Pancreas (tissue), 10 donors: ENCODE results near the gene MYBPH. TPM values are rescaled to one million over a fixed set of nuclear protein-coding genes. Genes with fewer than 3 reads are reported as not detected.

Experiments
- ATAC-seq, 4 donors: fragments of 200-7000 bp; cut with Tn5 transposase; one replicate each; pipeline versions ENCODE4 v1.8.0 to v1.9.1; 2020; ENCODE audit warnings: mild to moderate bottlenecking in 4 of 4, moderate library complexity in 4 of 4
- DNase-seq, 6 donors: peaks; one replicate each; pipeline ENCODE4 v3.0.0-alpha.2; 2020
- FAIRE-seq: peaks from 2 replicates; lab custom pipeline; 2012; peaks lifted over from hg19 to GRCh38; lab: Jason Lieb, UNC
- H3K27ac ChIP-seq, 4 donors: fragments of 200-600 bp; sonication (generic); 1 replicate in 3 of 4; 2 replicates in 1 of 4; pipeline versions ENCODE4 v1.5.0 to v1.8.0; 2020
- H3K27me3 ChIP-seq, 4 donors: fragments of 200-600 bp; one replicate each; pipeline ENCODE4 v1.8.0; 2021
- H3K36me3 ChIP-seq, 3 donors: fragments of 200-600 bp; sonication (generic) in 1 of 3; one replicate each; pipeline versions ENCODE4 v1.5.0 to v1.8.0; 2020 to 2021
- H3K4me1 ChIP-seq, 3 donors: fragments of 200-600 bp; one replicate each; pipeline ENCODE4 v1.8.0; 2021
- H3K4me3 ChIP-seq, 4 donors: fragments of 200-600 bp; sonication (generic) in 2 of 4; one replicate each; pipeline versions ENCODE4 v1.5.0 to v1.8.0; 2020 to 2021
- H3K9me3 ChIP-seq, 4 donors: fragments of 200-600 bp; one replicate each; pipeline ENCODE4 v1.8.0; 2021
- WGBS, 2 donors: extraction: QIAGEN DNeasy Blood & Tissue Kit; methylation state at CpG; one replicate each; pipeline ENCODE4 v1.1.7; 2013; 5-methylcytosine and 5-hydroxymethylcytosine counted together
- intact Hi-C, 3 donors: fragments of 100-400 bp; cut with DNase I; formaldehyde crosslinking; loops; one replicate each; pipeline versions ENCODE4 v1.11.1 to v1.14.2; 2022
- polyA plus RNA-seq, 2 donors: library from polyadenylated mRNA; stranded (reverse); fragments of 200-250 nt; gene quantifications; one replicate each; pipeline ENCODE4 v1.2.3, GENCODE V29; 2013
- total RNA-seq, 6 donors: library from RNA; stranded (reverse); fragmentation: NEBNext Ultra II Directional in 4 of 6; extraction: Animal tissue kit (Norgen Biotek cat#: 25700) in 4 of 6; gene quantifications; one replicate each; pipeline versions ENCODE4 v1.2.1 to v1.2.4, GENCODE V29; 2021 to 2023
- TF ChIP-seq, protein P1 (sequence below), 4 donors: fragments of 200-600 bp; sonication (generic) in 3 of 4; IDR thresholded peaks; one replicate each; pipeline versions ENCODE4 v1.5.0 to v1.8.0; 2021; ENCODE audit warnings: antibody characterized with exemption in 4 of 4
- donor health status: healthy with polysubstance abuse.
- donor health status: DM: no; HTN: no; CAD: no; lungs with moderate emphysema.
- donor health status: DM: no; HTN: no; CAD: no.
- donor health status: control.
- donor health status: control.
- donor health status: Bipolar disorder and iron deficiency.
- donor health status: DM: yes; HTN: yes; CAD: no.
- donor health status: DM: no; HTN: no; CAD: no.
- donor health status: DM: no; HTN: no; CAD: no.
- donor health status: DM: yes; HTN: yes; CAD: no.

The MYBPH gene
- total and polyA plus RNA-seq, 8 donors, result not detected

DNA sequence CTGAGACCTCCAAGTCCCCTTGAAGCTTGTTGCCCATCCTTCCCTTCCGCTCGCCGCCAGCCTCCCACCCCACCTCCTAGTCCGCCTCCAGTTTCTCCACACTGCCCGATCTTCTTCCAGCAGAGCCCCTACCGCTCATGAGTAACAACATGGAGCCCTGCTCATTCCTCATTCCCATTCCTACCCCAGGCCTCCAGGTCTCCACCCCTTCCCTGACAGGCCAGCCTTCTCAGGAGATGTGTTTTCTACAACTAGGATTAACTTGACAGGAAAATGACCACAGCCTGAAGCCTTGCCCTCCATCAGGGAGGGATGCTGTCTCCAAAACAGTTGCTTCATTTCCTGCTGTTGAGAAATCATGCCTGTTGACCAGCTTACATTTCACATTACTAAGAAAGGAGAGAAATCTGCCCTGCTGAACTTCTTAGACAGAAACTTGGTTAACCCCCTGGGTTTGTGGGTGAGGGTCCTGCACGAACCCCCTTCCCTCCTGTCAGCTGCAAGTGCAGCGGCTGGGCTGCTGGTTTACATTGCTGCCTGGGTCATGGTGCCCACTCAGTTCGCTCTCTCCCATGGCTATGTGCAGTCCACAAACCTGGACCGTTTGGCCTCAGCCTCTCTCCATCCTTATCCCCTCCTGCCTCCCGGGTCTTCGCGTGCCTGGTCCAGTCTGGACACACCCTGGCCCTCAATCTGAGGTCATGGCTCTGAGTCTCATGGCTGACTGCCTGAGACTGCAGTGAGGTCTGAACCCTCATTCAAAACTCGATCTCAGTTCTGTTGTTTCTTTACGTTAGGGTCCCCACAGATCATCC lies 27.0 kb upstream of the MYBPH start:
- peak in 2 of 6 donors; percentile 24 to 48 for DNase-seq

DNA sequence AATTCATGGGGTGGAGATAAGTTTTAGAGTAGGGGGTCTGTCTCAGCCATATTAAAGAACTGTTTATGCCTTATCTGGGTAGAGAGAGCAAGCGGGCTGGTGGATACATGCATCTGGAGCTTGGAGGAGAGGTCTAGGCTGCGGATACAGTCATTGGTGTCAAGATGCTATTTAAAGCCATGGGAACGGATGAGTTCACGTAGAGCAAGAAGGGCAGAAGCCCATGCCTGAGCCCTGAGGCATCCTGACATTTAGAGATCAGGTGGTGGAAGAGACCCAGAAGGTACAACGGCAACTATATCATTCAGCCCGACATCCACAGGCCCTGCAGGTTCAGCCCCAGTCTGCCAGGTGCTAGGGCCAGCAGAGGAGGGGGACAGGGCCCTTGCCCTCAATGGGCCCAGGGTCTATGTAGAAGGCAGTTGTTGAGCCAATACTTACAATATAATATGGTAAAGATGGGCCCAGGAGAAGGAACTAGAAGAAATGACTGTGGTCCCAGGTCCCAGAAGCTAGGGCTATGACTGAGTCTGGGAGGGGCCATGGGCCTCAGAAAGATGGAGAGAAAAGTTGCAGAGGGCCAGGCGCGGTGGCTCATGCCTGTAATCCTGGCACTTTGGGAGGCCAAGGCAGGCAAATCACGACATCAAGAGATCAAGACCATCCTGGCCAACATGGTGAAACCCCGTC lies 26.0 kb upstream of the MYBPH start:
- intact Hi-C loops, result no loop called here
- TF ChIP-seq, protein P1, sequence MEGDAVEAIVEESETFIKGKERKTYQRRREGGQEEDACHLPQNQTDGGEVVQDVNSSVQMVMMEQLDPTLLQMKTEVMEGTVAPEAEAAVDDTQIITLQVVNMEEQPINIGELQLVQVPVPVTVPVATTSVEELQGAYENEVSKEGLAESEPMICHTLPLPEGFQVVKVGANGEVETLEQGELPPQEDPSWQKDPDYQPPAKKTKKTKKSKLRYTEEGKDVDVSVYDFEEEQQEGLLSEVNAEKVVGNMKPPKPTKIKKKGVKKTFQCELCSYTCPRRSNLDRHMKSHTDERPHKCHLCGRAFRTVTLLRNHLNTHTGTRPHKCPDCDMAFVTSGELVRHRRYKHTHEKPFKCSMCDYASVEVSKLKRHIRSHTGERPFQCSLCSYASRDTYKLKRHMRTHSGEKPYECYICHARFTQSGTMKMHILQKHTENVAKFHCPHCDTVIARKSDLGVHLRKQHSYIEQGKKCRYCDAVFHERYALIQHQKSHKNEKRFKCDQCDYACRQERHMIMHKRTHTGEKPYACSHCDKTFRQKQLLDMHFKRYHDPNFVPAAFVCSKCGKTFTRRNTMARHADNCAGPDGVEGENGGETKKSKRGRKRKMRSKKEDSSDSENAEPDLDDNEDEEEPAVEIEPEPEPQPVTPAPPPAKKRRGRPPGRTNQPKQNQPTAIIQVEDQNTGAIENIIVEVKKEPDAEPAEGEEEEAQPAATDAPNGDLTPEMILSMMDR (IDR thresholded peaks at IDR 0.05), result no peak
- WGBS, 2 donors, result 77 to 88% methylated on average over 10 of the region's 10 CpGs
- no peak for ATAC-seq
- Histone ChIP-seq H3K4me1 (no peaks in the 10 kb centered on the region), H3K36me3 (no peaks in the 10 kb centered on the region), H3K27ac (no peak overlapping the region), H3K9me3 (no peaks in the 10 kb centered on the region), H3K4me3 (no peak overlapping the region), H3K27me3 (no peaks in the 10 kb centered on the region)
- peak in 1 of 6 donors; percentile 19 for DNase-seq
- FAIRE-seq, result no peak

More for the DNA sequence above, 27.0 kb upstream of the MYBPH start:
- FAIRE-seq, result no peak
- no peaks in the 10 kb centered on the region for H3K36me3 ChIP-seq
- H3K4me3 ChIP-seq, result no peak overlapping the region
- intact Hi-C loops, result no loop called here
- H3K9me3 ChIP-seq, result no peaks in the 10 kb centered on the region
- ATAC-seq, result peak in 3 of 4 donors; percentile 60 to 74 (median 69)
- peak overlapping the region in 1 of 4 donors; percentile 4 for H3K27ac ChIP-seq
- no peaks in the 10 kb centered on the region for H3K4me1 ChIP-seq
- WGBS, 2 donors, result 80 to 85% methylated on average over 15 of the region's 15 CpGs
- no peaks in the 10 kb centered on the region for H3K27me3 ChIP-seq
- TF ChIP-seq, protein P1 (IDR thresholded peaks at IDR 0.05), result no peak

DNA sequence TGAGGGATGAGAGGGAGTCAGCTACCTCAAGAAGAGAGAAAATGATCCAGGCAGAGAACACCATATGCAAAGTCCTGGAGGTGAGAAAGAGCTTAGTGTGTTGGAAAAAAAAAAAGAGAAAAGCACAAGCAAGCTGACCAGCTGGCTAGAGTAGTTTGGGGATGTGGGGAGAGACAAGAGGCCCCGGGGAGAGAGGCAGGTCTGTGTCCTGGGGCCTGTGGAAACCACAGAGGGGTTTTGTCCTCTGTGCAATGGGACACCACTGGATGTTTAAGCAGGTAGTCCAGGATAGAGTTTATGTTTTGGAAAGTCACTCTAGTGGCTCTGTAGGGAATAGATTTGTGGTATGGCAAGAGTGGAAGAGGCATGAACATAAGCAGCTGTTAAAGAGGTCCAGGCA lies 25.3 kb upstream of the MYBPH start:
- Histone ChIP-seq H3K27me3 (no peaks in the 10 kb centered on the region), H3K4me1 (no peaks in the 10 kb centered on the region), H3K4me3 (no peak overlapping the region), H3K36me3 (no peaks in the 10 kb centered on the region), H3K9me3 (no peaks in the 10 kb centered on the region), H3K27ac (no peak overlapping the region)
- no peak for ATAC-seq
- WGBS, 2 donors, result 65 to 75% methylated on average over 1 of the region's 1 CpG
- intact Hi-C loops, result no loop called here
- TF ChIP-seq, protein P1 (IDR thresholded peaks at IDR 0.05), result no peak
- DNase-seq, result no peak
- no peak for FAIRE-seq

DNA sequence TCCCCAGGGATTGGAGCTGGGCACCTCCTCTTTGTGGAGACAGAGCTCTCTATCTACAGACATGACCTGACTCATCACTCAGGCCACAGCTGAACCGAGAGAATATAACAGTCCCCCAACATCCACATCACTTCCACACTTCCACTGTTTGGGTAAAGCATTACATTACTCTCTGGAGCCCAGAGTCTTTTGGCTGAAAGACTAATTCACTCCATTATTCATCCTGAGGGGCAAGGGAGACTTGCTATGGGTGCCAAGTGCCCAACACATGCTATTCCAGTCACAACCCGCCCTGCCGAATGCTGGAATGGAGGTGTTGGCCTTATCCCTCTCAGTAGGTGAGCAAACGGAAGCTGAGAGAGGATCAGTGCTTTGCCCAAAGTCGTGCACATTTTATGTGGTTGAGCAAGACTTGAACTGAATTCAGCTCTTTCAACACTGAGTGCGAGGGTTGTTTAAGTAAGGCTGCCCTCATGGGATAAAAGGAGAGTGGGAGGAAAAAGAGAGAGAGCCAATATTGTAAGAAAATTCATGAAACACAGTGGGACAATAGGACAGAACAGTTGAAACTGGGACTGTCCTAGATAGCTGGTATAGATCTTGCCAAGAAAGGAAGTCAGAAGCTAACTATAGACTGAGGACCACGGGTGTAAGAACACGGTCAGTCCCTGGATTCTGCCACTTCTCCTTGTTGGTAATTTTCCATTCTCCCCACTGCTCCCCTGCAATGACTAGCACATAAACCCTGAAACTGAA lies 24.4 kb upstream of the MYBPH start:
- DNase-seq (no peak), ATAC-seq (peak in 3 of 4 donors; percentile 43 to 66 (median 57)), FAIRE-seq (no peak)
- H3K9me3 ChIP-seq, result no peaks in the 10 kb centered on the region
- H3K36me3 ChIP-seq, result no peaks in the 10 kb centered on the region
- no peaks in the 10 kb centered on the region for H3K4me1 ChIP-seq
- H3K27me3 ChIP-seq, result no peaks in the 10 kb centered on the region
- no peak overlapping the region for H3K27ac ChIP-seq
- intact Hi-C loops, result no loop called here
- WGBS, 2 donors, result 57 to 69% methylated on average over 8 of the region's 8 CpGs
- H3K4me3 ChIP-seq, result no peak overlapping the region
- TF ChIP-seq, protein P1 (IDR thresholded peaks at IDR 0.05), result no peak
